ENCODE measurements around the gene CRYBA1.
"Not testable (repeated sequence)": the region's sequence is repeated elsewhere in the genome, so short reads cannot be mapped to it uniquely, and the experiment has no call there.

Gene CRYBA1

DNA sequence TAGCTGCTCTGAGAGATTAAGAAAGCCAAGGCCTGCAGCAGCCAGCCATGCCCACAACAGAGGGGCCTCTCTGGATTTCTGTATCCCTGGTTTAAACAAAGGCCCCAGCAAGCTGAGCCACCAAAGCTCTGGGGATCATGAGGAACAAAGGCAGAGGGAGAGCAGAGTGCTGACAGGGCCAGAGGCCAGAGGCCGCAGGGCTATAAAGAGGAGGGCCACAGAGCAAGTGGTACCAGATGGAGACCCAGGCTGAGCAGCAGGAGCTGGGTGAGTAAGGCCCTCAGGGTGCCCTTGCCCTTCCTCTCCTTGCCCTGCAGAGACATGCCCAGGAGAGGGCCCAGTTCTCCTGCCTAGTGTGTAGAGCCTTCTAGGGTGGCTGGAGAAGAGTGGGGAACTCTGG is at the start of gene CRYBA1:
TSS of gene CRYBA1 (plus strand) at position 232 of the 400 bp plus-strand sequence. CDS start at position 237, 5 bp downstream.
- no peak for DNase-seq

GRCh38 chr17:29197516-29198272 is 49.0 kb upstream of the CRYBA1 start:
- DNase-seq = peak in 1 of 2 donors; percentile 69

GRCh38 chr17:29204068-29204804 is 42.4 kb upstream of the CRYBA1 start:
- not testable (repeated sequence) for DNase-seq

DNA sequence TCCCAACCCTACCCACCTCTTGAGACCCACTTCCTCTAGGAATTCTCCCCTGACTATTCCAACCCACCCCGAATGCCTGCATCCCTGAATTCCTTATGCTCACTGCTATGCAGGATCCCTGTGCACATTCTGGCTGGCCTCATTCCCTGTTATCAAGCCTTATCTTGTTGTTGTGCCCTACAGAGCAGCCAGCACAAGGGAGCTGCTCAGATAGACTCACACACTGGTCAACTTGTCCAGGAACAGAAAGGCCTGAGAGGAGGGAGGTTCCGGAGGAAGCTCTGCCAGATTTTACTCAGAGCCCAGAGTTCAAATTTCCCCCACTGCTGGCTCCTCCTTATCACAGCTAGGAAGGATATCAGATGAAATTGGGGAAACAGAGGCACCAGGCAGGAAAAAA is 41.6 kb upstream of the CRYBA1 start:
- no peak for DNase-seq

- no peak for DNase-seq
Measured at GRCh38 chr17:29207975-29208374, 38.7 kb upstream of the CRYBA1 start.

DNA sequence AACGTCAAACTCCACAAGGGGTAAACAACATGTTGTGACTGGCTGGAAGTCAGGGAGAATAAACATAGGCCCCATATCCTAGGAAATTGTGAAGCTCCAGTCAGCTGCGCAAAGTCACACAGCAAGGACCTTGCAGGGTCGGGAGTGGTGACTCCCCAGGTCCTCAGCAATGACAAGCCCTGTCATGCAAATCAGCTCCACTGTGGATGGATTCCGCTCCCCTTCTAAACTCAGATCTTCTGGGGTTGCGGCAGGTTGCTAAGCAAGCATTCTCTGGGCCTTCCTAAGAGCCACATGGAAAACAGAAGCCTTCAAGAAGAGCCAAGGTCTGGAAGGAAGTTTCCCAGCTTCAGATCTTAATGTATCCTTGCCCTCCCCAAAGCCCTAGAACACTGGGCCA is 37.6 kb upstream of the CRYBA1 start:
- DNase-seq = no peak

- DNase-seq = peak; percentile 71 to 85
Measured at GRCh38 chr17:29210879-29211278, 35.8 kb upstream of the CRYBA1 start.

- no peak for DNase-seq
Measured at GRCh38 chr17:29212094-29212631, 34.5 kb upstream of the CRYBA1 start.

- DNase-seq = peak; percentile 80 to 94
Measured at GRCh38 chr17:29212681-29213121, 34.0 kb upstream of the CRYBA1 start.

DNA sequence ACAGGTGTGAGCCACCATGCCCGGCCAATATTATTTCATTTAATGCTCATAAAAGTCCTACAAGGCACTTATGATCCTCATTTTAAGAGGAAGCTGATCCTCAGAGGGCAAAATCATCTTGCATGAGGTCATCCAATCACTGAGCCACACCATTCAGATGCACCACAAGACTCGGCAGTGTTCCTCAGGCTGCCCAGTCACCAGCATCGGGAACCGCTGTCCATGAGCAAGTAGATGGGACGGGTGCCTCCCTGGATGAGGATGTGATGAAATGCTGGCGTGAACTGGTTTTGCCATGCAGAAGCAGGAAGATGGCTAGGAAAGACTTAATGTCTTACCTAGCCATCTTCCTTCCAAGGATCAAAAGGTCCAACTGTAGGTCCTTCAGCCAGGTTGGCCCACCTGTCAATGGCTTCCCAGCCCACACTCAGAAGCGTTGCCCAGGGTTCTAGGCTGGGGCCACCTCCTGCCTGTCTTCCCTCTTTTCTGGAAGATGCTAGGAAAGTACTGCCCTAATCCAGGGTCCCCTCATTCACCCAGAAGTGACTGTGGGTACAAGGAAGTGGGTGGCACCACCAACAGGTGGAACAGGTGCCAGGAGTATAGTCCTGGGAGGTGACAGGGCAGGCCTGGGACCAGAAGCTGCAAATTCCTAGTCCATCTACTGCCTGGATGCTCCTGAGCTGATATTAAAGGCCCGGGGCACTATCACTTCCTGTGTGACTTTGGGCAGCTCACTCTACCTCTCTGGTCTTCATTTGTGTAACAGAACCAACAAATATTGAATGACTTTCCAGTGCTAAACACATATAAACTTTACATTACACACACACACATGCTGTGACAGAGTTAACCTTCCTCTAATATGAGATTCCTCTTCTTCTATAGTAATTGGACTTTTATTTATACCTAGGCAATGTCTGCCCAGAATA is 32.2 kb upstream of the CRYBA1 start:
- peak; percentile 86 to 97 for DNase-seq

DNA sequence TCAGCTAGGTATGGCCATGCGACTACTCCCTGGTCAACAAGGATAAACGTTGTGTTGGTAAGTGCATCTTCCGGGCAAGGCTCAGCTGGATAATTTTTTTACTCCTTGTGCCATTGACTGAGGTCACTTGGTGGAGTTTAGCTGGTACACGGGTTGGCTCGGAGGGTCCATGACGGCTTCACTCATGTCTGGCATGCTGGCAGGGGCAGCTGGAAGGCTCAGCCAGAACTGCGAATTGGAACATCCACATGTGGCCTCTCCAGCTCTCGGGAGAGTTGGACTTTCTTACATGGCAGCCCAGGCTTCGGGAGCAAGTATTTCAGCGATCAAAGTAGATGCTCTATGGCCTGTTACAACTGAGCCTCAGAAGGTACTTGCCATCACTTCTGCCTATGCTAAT is 31.5 kb upstream of the CRYBA1 start:
- DNase-seq = no peak

DNA sequence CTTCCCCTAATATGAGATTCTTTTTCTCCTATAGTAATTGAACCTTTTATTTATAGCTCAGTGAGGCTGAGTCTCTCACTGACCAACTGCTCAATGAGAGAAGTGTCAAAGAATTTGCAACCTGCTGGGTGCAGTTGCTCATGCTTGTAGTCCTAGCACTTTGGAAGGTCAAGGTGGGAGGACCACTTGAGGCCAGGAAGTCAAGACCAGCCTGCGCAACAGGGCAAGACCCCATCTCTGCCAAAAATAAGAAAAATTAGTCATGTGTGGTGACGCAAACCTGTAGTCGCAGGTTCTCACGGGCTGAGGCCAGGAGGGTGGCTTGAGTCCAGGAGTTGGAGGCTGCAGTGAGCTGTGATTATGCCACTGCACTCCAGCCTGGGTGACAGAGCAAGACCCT is 30.9 kb upstream of the CRYBA1 start:
- DNase-seq = no peak

GRCh38 chr17:29216181-29216580 is 30.5 kb upstream of the CRYBA1 start:
- DNase-seq = no peak

GRCh38 chr17:29216856-29217255 is 29.8 kb upstream of the CRYBA1 start:
- DNase-seq = no peak

DNA sequence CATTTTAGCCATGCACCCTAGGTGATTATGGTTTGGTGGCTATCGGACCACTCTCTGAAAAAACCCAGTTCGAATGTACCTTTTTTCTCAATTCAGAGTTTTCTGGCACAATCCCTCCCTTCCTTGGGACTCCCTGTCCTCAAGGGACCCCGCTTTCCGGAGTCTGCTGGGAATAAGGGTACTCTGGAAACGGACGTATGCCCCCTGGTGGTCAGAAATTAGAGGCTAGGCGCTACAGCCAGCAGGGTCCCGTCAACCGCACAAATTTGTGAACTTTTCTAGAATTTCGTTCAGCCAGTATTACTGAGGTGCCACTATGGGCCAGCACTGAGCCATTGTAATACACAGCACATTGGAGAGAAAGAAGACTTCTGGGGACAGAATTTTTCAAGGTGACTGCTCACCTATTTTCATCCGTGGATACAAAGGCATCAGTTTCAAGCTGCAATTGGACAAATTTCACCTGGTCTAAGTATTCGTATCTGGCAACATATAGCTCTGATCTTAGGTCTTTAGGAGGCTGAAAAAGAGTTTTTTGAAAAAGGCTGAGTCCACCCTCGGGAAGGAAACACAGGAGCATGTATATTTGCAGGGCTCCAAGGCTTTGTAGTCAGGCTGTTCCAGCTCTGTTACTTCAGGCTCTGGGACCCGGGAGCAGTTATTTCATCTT is 27.1 kb upstream of the CRYBA1 start:
- DNase-seq = peak; percentile 62 to 94

- DNase-seq = not testable (repeated sequence)
Measured at GRCh38 chr17:29221338-29221737, 25.3 kb upstream of the CRYBA1 start.

DNA sequence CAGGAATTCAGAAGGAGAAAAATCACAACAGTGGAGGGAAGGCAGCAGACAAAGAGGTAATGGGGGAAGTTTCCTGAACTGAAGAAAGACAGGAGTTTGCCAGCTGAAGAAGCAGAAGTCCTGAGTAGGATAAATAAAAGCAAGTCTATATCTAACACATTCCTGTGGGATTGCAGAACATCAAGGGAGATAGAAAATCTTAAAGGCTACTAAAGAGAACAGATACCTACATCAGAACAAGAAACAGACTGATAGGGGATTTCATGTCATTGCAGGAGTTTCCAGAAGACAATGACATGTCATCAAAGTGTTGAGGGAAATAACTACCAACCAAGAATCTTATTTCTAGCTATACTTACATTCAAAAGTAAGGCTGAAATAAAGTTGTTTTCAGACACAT is 21.3 kb upstream of the CRYBA1 start:
- peak in 1 of 2 donors; percentile 44 for DNase-seq

DNA sequence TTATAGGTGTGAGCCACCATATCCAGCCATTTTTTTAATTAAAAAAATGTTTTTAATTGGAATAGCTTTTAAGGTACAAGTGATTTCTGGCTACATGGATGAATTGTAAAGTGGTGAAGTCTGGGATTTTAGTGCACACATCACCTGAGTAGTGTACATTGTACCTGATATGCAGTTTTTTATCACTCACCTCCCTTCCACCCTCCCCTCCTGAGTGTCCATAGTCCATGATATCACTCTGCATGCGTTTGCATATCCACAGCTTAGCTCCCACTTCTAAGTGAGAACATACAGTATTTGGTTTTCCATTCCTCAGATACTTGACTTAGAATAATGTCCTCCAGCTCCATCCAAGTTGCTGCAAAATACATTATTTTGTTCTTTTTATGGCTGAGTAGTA is 13.4 kb upstream of the CRYBA1 start:
- no peak for DNase-seq

- DNase-seq = peak in 1 of 2 donors; percentile 45
Measured at GRCh38 chr17:29234972-29235371, 11.7 kb upstream of the CRYBA1 start.

DNA sequence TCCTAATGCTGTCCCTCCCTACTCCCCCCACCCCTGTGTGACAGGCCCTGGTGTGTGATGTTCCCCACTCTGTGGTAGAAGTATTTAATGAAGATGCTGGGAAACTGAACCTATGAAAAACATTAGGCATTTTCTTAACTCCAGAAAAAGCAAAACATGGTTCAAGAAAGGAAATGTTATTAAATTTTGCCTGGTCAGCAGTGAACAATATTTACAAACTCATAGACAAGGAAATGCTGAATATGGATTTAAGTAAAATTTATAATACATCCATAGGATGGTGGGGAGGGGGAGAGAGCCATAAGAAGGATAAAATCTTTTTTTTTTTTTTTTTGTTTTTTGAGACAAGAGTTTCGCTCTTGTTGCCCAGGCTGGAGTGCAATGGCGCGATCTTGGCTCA is 10.8 kb upstream of the CRYBA1 start:
- no peak for DNase-seq

DNA sequence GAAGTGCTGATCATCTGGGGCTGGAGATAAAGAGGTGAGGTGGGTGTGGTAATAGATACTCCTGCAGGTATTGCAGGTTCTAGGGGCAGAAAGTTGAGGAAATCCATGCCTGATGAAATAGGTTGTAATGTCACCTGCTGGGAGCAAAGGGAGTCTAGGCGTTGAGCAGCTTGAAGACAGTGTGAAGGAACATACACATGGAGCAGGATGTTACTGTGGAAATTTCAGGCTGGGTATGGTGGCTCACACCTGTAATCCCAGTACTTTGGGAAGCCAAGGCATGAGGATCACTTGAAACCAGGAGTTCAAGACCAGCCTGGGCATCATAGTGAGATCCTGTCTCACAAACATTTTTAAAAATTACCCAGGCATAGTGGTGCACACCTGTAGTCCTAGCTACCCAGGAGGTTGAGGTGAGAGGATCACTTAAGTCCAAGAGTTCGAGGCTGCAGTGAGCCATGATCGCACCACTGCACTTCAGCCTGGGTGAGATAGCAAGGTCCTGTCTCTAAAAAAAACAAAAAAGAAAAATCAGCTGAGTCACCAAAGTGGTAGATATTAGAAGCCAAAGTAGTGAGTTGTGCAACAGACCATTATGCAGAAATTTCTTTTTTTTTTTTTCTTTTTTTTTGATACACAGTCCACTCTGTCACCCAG is 9.1 kb upstream of the CRYBA1 start:
- DNase-seq = peak; percentile 37 to 44

Data from inflammatory macrophage treated with lipopolysaccharide for 1 hour (primary cell).